A549 (cell line): ENCODE results near the gene RGS1. TPM values are rescaled to one million over a fixed set of nuclear protein-coding genes. Genes with fewer than 3 reads are reported as not detected.

Experiments
- ATAC-seq, 2 experiments: fragments of 200-7000 bp in 1 of 2; fragments of >200 bp in 1 of 2; cut with Nextera tagmentation in 1 of 2; cut with Tn5 transposase in 1 of 2; 3 replicates each; pipeline versions ENCODE4 v1.8.0 to v1.9.1; 2018 to 2020; ENCODE audit warnings: mild to moderate bottlenecking in 1 of 2, moderate library complexity in 1 of 2
- CTCF ChIA-PET: fragments of 300-600 bp; sonication (Branson Sonifier 250); formaldehyde crosslinking; extraction: SDS; loops from one replicate; lab custom pipeline; 2021; ENCODE audit warnings: antibody characterized with exemption, inconsistent platforms; lab: Yijun Ruan, JAX
- POLR2A ChIA-PET: fragments of 350-600 bp; formaldehyde crosslinking; extraction: SDS; loops from one replicate; lab custom pipeline; 2021; ENCODE audit warnings: antibody characterized with exemption, inconsistent platforms; lab: Yijun Ruan, JAX
- DNase-seq, 2 experiments: peaks; one replicate each; pipeline versions ENCODE4 v3.0.0 to v3.0.0-alpha.2; 2011 to 2016; ENCODE audit warnings: low read depth in 1 of 2, low spot score in 1 of 2
- FAIRE-seq: peaks from 2 replicates; lab custom pipeline; 2011; peaks lifted over from hg19 to GRCh38; lab: Jason Lieb, UNC
- H3K27ac ChIP-seq, 2 experiments: fragments of >200 bp; sonication (Bioruptor Twin); formaldehyde crosslinking; 3 replicates each; pipeline ENCODE4 v1.5.1; 2016 to 2017
- H3K4me1 ChIP-seq: fragments of >200 bp; sonication (Bioruptor Twin); formaldehyde crosslinking; 3 replicates; pipeline ENCODE4 v1.6.1; 2016
- H3K4me2 ChIP-seq: fragments of >200 bp; sonication (Bioruptor Twin); formaldehyde crosslinking; 3 replicates; pipeline ENCODE4 v1.6.1; 2016
- H3K4me3 ChIP-seq: fragments of >200 bp; sonication (Bioruptor Twin); formaldehyde crosslinking; 3 replicates; pipeline ENCODE4 v1.5.1; 2016
- H3K9me3 ChIP-seq: fragments of >200 bp; sonication (Bioruptor Twin); formaldehyde crosslinking; 3 replicates; pipeline ENCODE4 v1.6.1; 2016
- CBX8 ChIP-seq: fragments of 200-600 bp; sonication (generic); IDR thresholded peaks from 2 replicates; pipeline ENCODE4 v1.6.1; 2016
- CEBPB ChIP-seq, 2 experiments: fragments of >200 bp in 1 of 2; sonication (Bioruptor Twin) in 1 of 2; formaldehyde crosslinking in 1 of 2; IDR thresholded peaks; 2 replicates each; pipeline ENCODE4 v1.6.1; 2012 to 2016
- CHD2 ChIP-seq: fragments of 150-350 bp; IDR thresholded peaks from 2 replicates; pipeline ENCODE4 v1.6.1; 2014; ENCODE audit warnings: low read length; ENCODE audit not compliant: partially characterized antibody
- CHD4 ChIP-seq: fragments of 200-600 bp; sonication (generic); IDR thresholded peaks from 2 replicates; pipeline ENCODE4 v1.6.1; 2016; ENCODE audit warnings: antibody characterized with exemption, mild to moderate bottlenecking, borderline replicate concordance
- CTCF ChIP-seq: fragments of >200 bp; sonication (Bioruptor Twin); formaldehyde crosslinking; IDR thresholded peaks from 3 replicates; pipeline ENCODE4 v1.5.1; 2016
- EHF ChIP-seq: fragments of 250-450 bp; sonication (Bioruptor Pico); IDR thresholded peaks from 2 replicates; pipeline ENCODE4 v1.5.0; 2020; ENCODE audit warnings: mild to moderate bottlenecking
- FOSL2 ChIP-seq, 2 experiments: fragments of 450-650 bp in 1 of 2; fragments of >200 bp in 1 of 2; sonication (Bioruptor Twin) in 1 of 2; formaldehyde crosslinking; IDR thresholded peaks; 2 replicates each; pipeline versions ENCODE4 v1.5.0 to v1.6.1; 2016 to 2020; ENCODE audit warnings: mild to moderate bottlenecking in 1 of 2, moderate library complexity in 1 of 2
- GATA3 ChIP-seq: IDR thresholded peaks from 2 replicates; pipeline ENCODE4 v1.6.1; 2012; ENCODE audit warnings: borderline replicate concordance
- HDAC2 ChIP-seq: fragments of 200-600 bp; sonication (generic); IDR thresholded peaks from 2 replicates; pipeline ENCODE4 v1.6.1; 2016
- HEYL ChIP-seq: fragments of 250-450 bp; sonication (Bioruptor Pico); IDR thresholded peaks from 2 replicates; pipeline ENCODE4 v1.8.0; 2021; ENCODE audit warnings: mild to moderate bottlenecking, moderate library complexity
- HOXA7 ChIP-seq: fragments of 250-450 bp; sonication (Bioruptor Pico); IDR thresholded peaks from 2 replicates; pipeline ENCODE4 v1.5.0; 2020; ENCODE audit warnings: mild to moderate bottlenecking, moderate library complexity
- HOXB13 ChIP-seq: fragments of 250-450 bp; sonication (Bioruptor Pico); IDR thresholded peaks from 2 replicates; pipeline ENCODE4 v1.5.0; 2020; ENCODE audit warnings: low read depth, mild to moderate bottlenecking, moderate library complexity
- JUNB ChIP-seq: fragments of >200 bp; sonication (Bioruptor Twin); formaldehyde crosslinking; IDR thresholded peaks from 2 replicates; pipeline ENCODE4 v1.6.1; 2016
- MAFK ChIP-seq: fragments of 450-650 bp; IDR thresholded peaks from 2 replicates; pipeline ENCODE4 v1.6.1; 2014; ENCODE audit not compliant: partially characterized antibody
- RFX5 ChIP-seq: fragments of 450-650 bp; IDR thresholded peaks from 2 replicates; pipeline ENCODE4 v1.7.1; 2014; ENCODE audit warnings: antibody characterized with exemption, mild to moderate bottlenecking, moderate library complexity
- RNF2 ChIP-seq: fragments of 200-600 bp; sonication (generic); IDR thresholded peaks from 2 replicates; pipeline ENCODE4 v1.6.1; 2016; ENCODE audit warnings: low read depth, mild to moderate bottlenecking, antibody characterized with exemption, moderate library complexity, borderline replicate concordance
- SREBF2 ChIP-seq: fragments of 450-650 bp; IDR thresholded peaks from 2 replicates; pipeline ENCODE4 v1.6.1; 2014; ENCODE audit warnings: mild to moderate bottlenecking, moderate library complexity
- ZNF302 ChIP-seq: fragments of 250-450 bp; sonication (Bioruptor Pico); IDR thresholded peaks from 2 replicates; pipeline ENCODE4 v1.9.0; 2021; ENCODE audit warnings: inconsistent platforms, mild to moderate bottlenecking, moderate library complexity
- WGBS: methylation state at CpG from one replicate; pipeline ENCODE4 v1.1.6; 2017; ENCODE audit errors: missing lambda C conversion rate; 5-methylcytosine and 5-hydroxymethylcytosine counted together
- polyA plus RNA-seq, 4 experiments: library from polyadenylated mRNA; depleted of rRNA in 3 of 4; stranded (reverse); fragments of >200 nt; fragmentation: RNase III in 1 of 4; extraction: RNeasy Plus Mini Kit Qiagen cat#74134 plus additional on column Dnase treatment in 1 of 4; gene quantifications; 2 replicates in 3 of 4; 3 replicates in 1 of 4; pipeline ENCODE4 v1.2.3, GENCODE V29; 2011 to 2017
- TF ChIP-seq, protein P1 (sequence below): fragments of >200 bp; sonication (Bioruptor Twin); formaldehyde crosslinking; IDR thresholded peaks from 3 replicates; pipeline ENCODE4 v1.6.1; 2016
- TF ChIP-seq, protein P2 (sequence below): fragments of 450-650 bp; IDR thresholded peaks from 2 replicates; pipeline ENCODE4 v1.6.1; 2014; ENCODE audit warnings: antibody characterized with exemption

RGS1 gene
- polyA plus RNA-seq, 2 of the 4 experiments (the other 2 are of a cell fraction): not detected

DNA sequence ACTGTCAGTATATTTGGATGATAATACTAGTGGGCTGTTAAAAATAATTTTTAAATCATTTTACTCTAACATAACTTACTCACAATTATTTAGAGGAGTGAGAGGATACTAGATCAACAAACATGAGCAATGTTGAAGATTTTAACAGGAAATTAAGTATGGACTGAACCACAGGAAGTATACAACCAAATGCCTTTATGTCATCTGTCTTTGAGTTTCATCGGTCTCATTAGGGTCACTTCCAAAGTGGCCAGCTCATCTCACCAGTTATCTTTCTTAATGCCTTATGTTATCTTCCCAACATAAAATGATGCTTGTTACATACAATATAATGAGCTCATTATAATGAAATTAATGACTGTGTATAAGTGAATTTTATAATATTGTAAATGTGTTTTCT, 1.5 kb upstream of the RGS1 start:
- no peak for DNase-seq
- FAIRE-seq: no peak
- CTCF ChIA-PET: no interaction called here
- POLR2A ChIA-PET: no interaction called here
- H3K27ac ChIP-seq: no peak overlapping the region
- no peaks in the 10 kb centered on the region for H3K9me3 ChIP-seq
- ATAC-seq: no peak
- H3K4me2 ChIP-seq: no peak overlapping the region
- TF ChIP-seq CHD4: no peak
- TF ChIP-seq FOSL2 (IDR thresholded peaks at IDR 0.05): no peak
- TF ChIP-seq FOSL2 (CRISPR knock-in tag; IDR thresholded peaks at IDR 0.05): no peak
- TF ChIP-seq CTCF: no peak
- no peak for TF ChIP-seq CHD2
- TF ChIP-seq HOXA7 (CRISPR knock-in tag): no peak
- no peak for TF ChIP-seq EHF (CRISPR knock-in tag)
- no peak for TF ChIP-seq CEBPB (IDR thresholded peaks at IDR 0.05)
- TF ChIP-seq RFX5: no peak
- no peak for TF ChIP-seq JUNB
- TF ChIP-seq, protein P1, sequence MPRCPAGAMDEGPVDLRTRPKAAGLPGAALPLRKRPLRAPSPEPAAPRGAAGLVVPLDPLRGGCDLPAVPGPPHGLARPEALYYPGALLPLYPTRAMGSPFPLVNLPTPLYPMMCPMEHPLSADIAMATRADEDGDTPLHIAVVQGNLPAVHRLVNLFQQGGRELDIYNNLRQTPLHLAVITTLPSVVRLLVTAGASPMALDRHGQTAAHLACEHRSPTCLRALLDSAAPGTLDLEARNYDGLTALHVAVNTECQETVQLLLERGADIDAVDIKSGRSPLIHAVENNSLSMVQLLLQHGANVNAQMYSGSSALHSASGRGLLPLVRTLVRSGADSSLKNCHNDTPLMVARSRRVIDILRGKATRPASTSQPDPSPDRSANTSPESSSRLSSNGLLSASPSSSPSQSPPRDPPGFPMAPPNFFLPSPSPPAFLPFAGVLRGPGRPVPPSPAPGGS: no peak
- no peaks in the 10 kb centered on the region for H3K4me1 ChIP-seq
- no peak overlapping the region for H3K4me3 ChIP-seq
- WGBS: 86% methylated on average over 1 of the region's 1 CpG

GRCh38 chr1:192576190-192577144, 894 bp downstream of the RGS1 start:
- ATAC-seq: no peak
- 84% methylated on average over 1 of the region's 1 CpG for WGBS
- peak; percentile 23 for FAIRE-seq
- no peak for TF ChIP-seq HOXB13 (CRISPR knock-in tag)
- TF ChIP-seq MAFK: peak; percentile 87
- no peak overlapping the region for H3K4me2 ChIP-seq
- ChIA-PET POLR2A (no interaction called here), CTCF (interaction anchor here (3.6 kb wide), 1 partner anchor 99 kb away, joined by 27 read pairs; no protein-coding TSS in a partner anchor)
- no peak overlapping the region for H3K27ac ChIP-seq
- no peaks in the 10 kb centered on the region for H3K4me1 ChIP-seq
- H3K9me3 ChIP-seq: no peaks in the 10 kb centered on the region
- H3K4me3 ChIP-seq: no peak overlapping the region
- no peak for DNase-seq

GRCh38 chr1:192577145-192578140, 1.9 kb downstream of the RGS1 start:
- FAIRE-seq (peak; percentile 63), DNase-seq (no peak), ATAC-seq (no peak)
- POLR2A ChIA-PET: no interaction called here
- CTCF ChIA-PET: interaction anchor here (0.6 to 3.6 kb wide), 3 partner anchors 63 to 228 kb away, joined by 3 to 27 read pairs (median 3); no protein-coding TSS in a partner anchor
- H3K9me3 ChIP-seq: no peaks in the 10 kb centered on the region
- H3K4me3 ChIP-seq: no peak overlapping the region
- TF ChIP-seq HOXA7 (CRISPR knock-in tag) (no peak), CEBPB (IDR thresholded peaks at IDR 0.05) (no peak), RFX5 (no peak), HEYL (CRISPR knock-in tag) (no peak), MAFK (no peak), CBX8 (no peak), GATA3 (no peak), ZNF302 (CRISPR knock-in tag) (no peak), RNF2 (no peak), SREBF2 (no peak), HDAC2 (no peak)
- TF ChIP-seq, protein P2, sequence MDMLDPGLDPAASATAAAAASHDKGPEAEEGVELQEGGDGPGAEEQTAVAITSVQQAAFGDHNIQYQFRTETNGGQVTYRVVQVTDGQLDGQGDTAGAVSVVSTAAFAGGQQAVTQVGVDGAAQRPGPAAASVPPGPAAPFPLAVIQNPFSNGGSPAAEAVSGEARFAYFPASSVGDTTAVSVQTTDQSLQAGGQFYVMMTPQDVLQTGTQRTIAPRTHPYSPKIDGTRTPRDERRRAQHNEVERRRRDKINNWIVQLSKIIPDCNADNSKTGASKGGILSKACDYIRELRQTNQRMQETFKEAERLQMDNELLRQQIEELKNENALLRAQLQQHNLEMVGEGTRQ: no peak
- no peak overlapping the region for H3K4me2 ChIP-seq
- no peak overlapping the region for H3K27ac ChIP-seq
- 95% methylated on average over 2 of the region's 2 CpGs for WGBS
- H3K4me1 ChIP-seq: no peaks in the 10 kb centered on the region
